Body of pancreas (tissue), 4 donors: ENCODE measurements around the gene FBN2. TPM values are rescaled to one million over a fixed set of nuclear protein-coding genes. Genes with fewer than 3 reads are reported as not detected.

ENCODE experiments used
- ATAC-seq: fragments of 150-250 bp; one replicate; pipeline ENCODE4 v1.9.1; 2016
- DNase-seq, 4 donors: peaks; one replicate each; pipeline ENCODE4 v3.0.0-alpha.2; 2019
- H3K27ac ChIP-seq, 4 donors: fragments of 200-600 bp; sonication (generic); 1 replicate in 3 of 4; 2 replicates in 1 of 4; pipeline versions ENCODE4 v1.5.1 to v1.6.1; 2016 to 2019; ENCODE audit warnings: mild to moderate bottlenecking in 1 of 4, mixed read lengths in 1 of 4, moderate library complexity in 1 of 4
- H3K27me3 ChIP-seq, 2 donors: fragments of 200-600 bp; sonication (generic); one replicate each; pipeline ENCODE4 v1.6.0; 2016; ENCODE audit warnings: mild to moderate bottlenecking in 1 of 2
- H3K36me3 ChIP-seq, 2 donors: fragments of 200-600 bp; sonication (generic); replicated peaks in 1 of 2; 2 replicates each; pipeline ENCODE4 v1.5.1; 2016; ENCODE audit warnings: low read depth in 2 of 2; ENCODE audit not compliant: insufficient read depth in 1 of 2
- H3K4me1 ChIP-seq: fragments of 200-600 bp; sonication (generic); one replicate; pipeline ENCODE4 v1.6.0; 2016
- H3K4me3 ChIP-seq, 2 donors: fragments of 200-600 bp; sonication (generic); 1 replicate in 1 of 2; 2 replicates in 1 of 2; pipeline ENCODE4 v1.5.1; 2016 to 2019
- H3K9me3 ChIP-seq, 3 donors: fragments of 200-600 bp; sonication (generic); 1 replicate in 2 of 3; 2 replicates in 1 of 3; pipeline ENCODE4 v1.5.1; 2016
- CTCF ChIP-seq, 7 experiments: fragments of 450-650 bp in 4 of 7; fragments of 200-600 bp in 3 of 7; sonication (generic) in 3 of 7; IDR thresholded peaks; one replicate each; pipeline ENCODE4 v1.5.1; 2016 to 2019; ENCODE audit warnings: antibody characterized with exemption in 7 of 7
- POLR2A ChIP-seq, 3 donors: fragments of 450-650 bp; IDR thresholded peaks; one replicate each; pipeline ENCODE4 v1.6.1; 2016; ENCODE audit warnings: antibody characterized with exemption in 3 of 3, mild to moderate bottlenecking in 2 of 3
- WGBS, 2 donors: methylation state at CpG; one replicate each; pipeline ENCODE4 v1.1.5; 2017; 5-methylcytosine and 5-hydroxymethylcytosine counted together
- intact Hi-C: fragments of 100-400 bp; cut with DNase I; formaldehyde crosslinking; loops from one replicate; pipeline ENCODE4 v1.15.1; 2023
- total RNA-seq, 2 donors: library from RNA; depleted of rRNA; stranded (reverse); fragments of >200 nt; gene quantifications; one replicate each; pipeline ENCODE4 v1.1.0, GENCODE V29; 2016

The FBN2 gene
- total RNA-seq, 2 donors from 2014 or later, result 0.26 TPM; not detected in 1

GRCh38 chr5:128475693-128476092 lies 62.4 kb downstream of the FBN2 start:
- Histone ChIP-seq H3K9me3 (no peaks in the 10 kb centered on the region), H3K27ac (no peak overlapping the region), H3K36me3 (no peaks in the 10 kb centered on the region), H3K4me3 (no peak overlapping the region), H3K4me1 (no peaks in the 10 kb centered on the region), H3K27me3 (no peaks in the 10 kb centered on the region)
- WGBS, 2 donors, result 48 to 58% methylated on average over 3 of the region's 3 CpGs
- intact Hi-C loops, result no loop called here
- DNase-seq (no peak), ATAC-seq (no peak)
- TF ChIP-seq POLR2A (IDR thresholded peaks at IDR 0.05) (no peak), CTCF (IDR thresholded peaks at IDR 0.05) (no peak)

GRCh38 chr5:128472919-128473318 lies 65.1 kb downstream of the FBN2 start:
- 83% methylated on average over 4 of the region's 4 CpGs for WGBS, 2 donors
- DNase-seq (no peak), ATAC-seq (no peak)
- intact Hi-C loops, result no loop called here
- H3K27ac ChIP-seq, result no peak overlapping the region
- H3K4me3 ChIP-seq, result no peak overlapping the region
- H3K4me1 ChIP-seq, result no peaks in the 10 kb centered on the region
- no peaks in the 10 kb centered on the region for H3K9me3 ChIP-seq
- no peaks in the 10 kb centered on the region for H3K36me3 ChIP-seq
- no peaks in the 10 kb centered on the region for H3K27me3 ChIP-seq
- TF ChIP-seq POLR2A (IDR thresholded peaks at IDR 0.05) (no peak), CTCF (IDR thresholded peaks at IDR 0.05) (no peak)

GRCh38 chr5:128472036-128472435 lies 66.0 kb downstream of the FBN2 start:
- Histone ChIP-seq H3K27ac (no peak overlapping the region), H3K36me3 (no peaks in the 10 kb centered on the region), H3K4me1 (no peaks in the 10 kb centered on the region), H3K9me3 (no peaks in the 10 kb centered on the region), H3K4me3 (no peak overlapping the region), H3K27me3 (no peaks in the 10 kb centered on the region)
- no peak for ATAC-seq
- 52 to 61% methylated on average over 2 of the region's 2 CpGs for WGBS, 2 donors
- intact Hi-C loops, result no loop called here
- DNase-seq, result no peak
- TF ChIP-seq CTCF (IDR thresholded peaks at IDR 0.05), result no peak
- no peak for TF ChIP-seq POLR2A (IDR thresholded peaks at IDR 0.05)

GRCh38 chr5:128470663-128471062 lies 67.4 kb downstream of the FBN2 start:
- Histone ChIP-seq H3K36me3 (no peaks in the 10 kb centered on the region), H3K4me3 (no peak overlapping the region), H3K27me3 (no peaks in the 10 kb centered on the region), H3K4me1 (no peaks in the 10 kb centered on the region), H3K9me3 (no peaks in the 10 kb centered on the region), H3K27ac (no peak overlapping the region)
- ATAC-seq, result no peak
- TF ChIP-seq POLR2A (IDR thresholded peaks at IDR 0.05) (no peak), CTCF (IDR thresholded peaks at IDR 0.05) (no peak)
- DNase-seq, result no peak
- intact Hi-C loops, result no loop called here
- WGBS, 2 donors, result 58 to 66% methylated on average over 1 of the region's 1 CpG

- intact Hi-C loops, result no loop called here
- Histone ChIP-seq H3K9me3 (no peaks in the 10 kb centered on the region), H3K27me3 (no peaks in the 10 kb centered on the region), H3K4me3 (no peak overlapping the region), H3K36me3 (no peaks in the 10 kb centered on the region), H3K27ac (no peak overlapping the region), H3K4me1 (no peaks in the 10 kb centered on the region)
- DNase-seq (no peak), ATAC-seq (no peak)
- TF ChIP-seq CTCF (IDR thresholded peaks at IDR 0.05) (no peak), POLR2A (IDR thresholded peaks at IDR 0.05) (no peak)
- 35 to 36% methylated on average over 2 of the region's 2 CpGs for WGBS, 2 donors
Measured at GRCh38 chr5:128469912-128470311, 68.1 kb downstream of the FBN2 start.
